T-helper 2 cell treated with Interferon-gamma antibody and Interleukin-4, amounts not matched to agents 5 μg/mL and 100 μg/mL, for 36 hours (primary cell): Measurements from ENCODE around the gene TTLL10.
A peak's percentile ranks its signal among the peaks of the same experiment; 100 is the strongest.

Experiments
- DNase-seq: peaks from one replicate; pipeline ENCODE4 v3.0.0; 2021; ENCODE audit warnings: low spot score
- H3K27ac Mint-ChIP-seq: one replicate; pipeline ENCODE4 v1.8.0; 2021; ENCODE audit warnings: mild to moderate bottlenecking, mixed read lengths
- H3K27me3 Mint-ChIP-seq: one replicate; pipeline ENCODE4 v1.8.0; 2021; ENCODE audit warnings: low read depth, mixed read lengths
- H3K36me3 Mint-ChIP-seq: one replicate; pipeline ENCODE4 v1.8.0; 2021; ENCODE audit warnings: low read depth, mixed read lengths
- H3K4me1 Mint-ChIP-seq: one replicate; pipeline ENCODE4 v1.8.0; 2021; ENCODE audit warnings: low read depth, mixed read lengths
- H3K4me3 Mint-ChIP-seq: one replicate; pipeline ENCODE4 v1.8.0; 2022; ENCODE audit warnings: mild to moderate bottlenecking, moderate library complexity, mixed read lengths
- H3K9me3 Mint-ChIP-seq: one replicate; pipeline ENCODE4 v1.8.0; 2021; ENCODE audit warnings: mixed read lengths

The TTLL10 gene

GRCh38 chr1:1225913-1226312 is 52.2 kb downstream of the TTLL10 start:
- H3K36me3 Mint-ChIP-seq: peaks cover 46% of the 10 kb centered on the region
- no peaks in the 10 kb centered on the region for H3K27me3 Mint-ChIP-seq
- no peak for DNase-seq
- H3K27ac Mint-ChIP-seq: no peak overlapping the region
- H3K4me3 Mint-ChIP-seq: no peak overlapping the region
- H3K4me1 Mint-ChIP-seq: peaks cover 9% of the 10 kb centered on the region
- no peaks in the 10 kb centered on the region for H3K9me3 Mint-ChIP-seq

- H3K4me1 Mint-ChIP-seq: peaks cover 9% of the 10 kb centered on the region
- peaks cover 48% of the 10 kb centered on the region for H3K36me3 Mint-ChIP-seq
- DNase-seq: no peak
- no peak overlapping the region for H3K27ac Mint-ChIP-seq
- H3K4me3 Mint-ChIP-seq: no peak overlapping the region
- H3K27me3 Mint-ChIP-seq: no peaks in the 10 kb centered on the region
- H3K9me3 Mint-ChIP-seq: no peaks in the 10 kb centered on the region
Observed at GRCh38 chr1:1226566-1227362, 53.1 kb downstream of the TTLL10 start.

GRCh38 chr1:1227386-1227785 is 53.7 kb downstream of the TTLL10 start:
- H3K9me3 Mint-ChIP-seq: no peaks in the 10 kb centered on the region
- peaks cover 46% of the 10 kb centered on the region for H3K36me3 Mint-ChIP-seq
- H3K27me3 Mint-ChIP-seq: no peaks in the 10 kb centered on the region
- peaks cover 9% of the 10 kb centered on the region for H3K4me1 Mint-ChIP-seq
- no peak for DNase-seq
- no peak overlapping the region for H3K4me3 Mint-ChIP-seq
- no peak overlapping the region for H3K27ac Mint-ChIP-seq

GRCh38 chr1:1228187-1228586 is 54.5 kb downstream of the TTLL10 start:
- DNase-seq: no peak
- Mint-ChIP-seq H3K4me1 (peaks cover 9% of the 10 kb centered on the region), H3K9me3 (no peaks in the 10 kb centered on the region), H3K27me3 (no peaks in the 10 kb centered on the region), H3K4me3 (no peak overlapping the region), H3K36me3 (peaks cover 38% of the 10 kb centered on the region), H3K27ac (no peak overlapping the region)

- H3K27ac Mint-ChIP-seq: no peak overlapping the region
- no peak overlapping the region for H3K4me3 Mint-ChIP-seq
- no peaks in the 10 kb centered on the region for H3K27me3 Mint-ChIP-seq
- H3K36me3 Mint-ChIP-seq: peaks cover 39% of the 10 kb centered on the region
- H3K9me3 Mint-ChIP-seq: no peaks in the 10 kb centered on the region
- peaks cover 12% of the 10 kb centered on the region for H3K4me1 Mint-ChIP-seq
- no peak for DNase-seq
Observed at GRCh38 chr1:1228596-1229321, 55.1 kb downstream of the TTLL10 start.

GRCh38 chr1:1229770-1230169 is 56.1 kb downstream of the TTLL10 start:
- Mint-ChIP-seq H3K36me3 (peaks cover 42% of the 10 kb centered on the region), H3K9me3 (no peaks in the 10 kb centered on the region), H3K4me3 (peak overlapping the region; percentile 64), H3K27me3 (no peaks in the 10 kb centered on the region), H3K27ac (no peak overlapping the region), H3K4me1 (peaks cover 12% of the 10 kb centered on the region)
- no peak for DNase-seq

- Mint-ChIP-seq H3K27ac (peak overlapping the region; percentile 86), H3K9me3 (no peaks in the 10 kb centered on the region), H3K4me1 (peaks cover 12% of the 10 kb centered on the region), H3K4me3 (peak overlapping the region; percentile 96), H3K27me3 (no peaks in the 10 kb centered on the region), H3K36me3 (peaks cover 36% of the 10 kb centered on the region)
- DNase-seq: no peak
Observed at GRCh38 chr1:1230656-1231399, 57.1 kb downstream of the TTLL10 start.

- H3K27me3 Mint-ChIP-seq: no peaks in the 10 kb centered on the region
Observed at GRCh38 chr1:1231400-1232207, 57.9 kb downstream of the TTLL10 start, which contains the start of gene SDF4. Gene SDF4, minus strand, starts transcription at chr1:1232001. Its CDS starts 3,229 bp downstream, at chr1:1228772.

GRCh38 chr1:1232208-1232795 is 58.6 kb downstream of the TTLL10 start, which contains the start of gene B3GALT6:
Gene B3GALT6, plus strand, starts transcription at chr1:1232237. Its CDS starts 42 bp downstream, at chr1:1232279.
- DNase-seq: no peak
- H3K4me3 Mint-ChIP-seq: peak within 1 kb of the TSS; percentile 96
- H3K27ac Mint-ChIP-seq: peak within 1 kb of the TSS; percentile 86
- peaks cover 31% of the 10 kb centered on the region for H3K36me3 Mint-ChIP-seq
- H3K4me1 Mint-ChIP-seq: peaks cover 12% of the 10 kb centered on the region
- H3K27me3 Mint-ChIP-seq: no peaks in the 10 kb centered on the region
- H3K9me3 Mint-ChIP-seq: no peaks in the 10 kb centered on the region

More at GRCh38 chr1:1231400-1232207, 57.9 kb downstream of the TTLL10 start, which contains the start of gene SDF4:
- no peaks in the 10 kb centered on the region for H3K9me3 Mint-ChIP-seq
- DNase-seq: peak; percentile 98
- peaks cover 12% of the 10 kb centered on the region for H3K4me1 Mint-ChIP-seq
- H3K36me3 Mint-ChIP-seq: peaks cover 31% of the 10 kb centered on the region
- H3K4me3 Mint-ChIP-seq: peak within 1 kb of the TSS; percentile 96
- H3K27ac Mint-ChIP-seq: peak within 1 kb of the TSS; percentile 86

GRCh38 chr1:1232796-1233566 is 59.3 kb downstream of the TTLL10 start:
- peaks cover 31% of the 10 kb centered on the region for H3K36me3 Mint-ChIP-seq
- DNase-seq: no peak
- H3K27me3 Mint-ChIP-seq: no peaks in the 10 kb centered on the region
- peak overlapping the region; percentile 85 for H3K27ac Mint-ChIP-seq
- peaks cover 12% of the 10 kb centered on the region for H3K4me1 Mint-ChIP-seq
- peak overlapping the region; percentile 86 for H3K4me3 Mint-ChIP-seq
- no peaks in the 10 kb centered on the region for H3K9me3 Mint-ChIP-seq

- no peaks in the 10 kb centered on the region for H3K27me3 Mint-ChIP-seq
- peak overlapping the region; percentile 85 for H3K27ac Mint-ChIP-seq
- peaks cover 31% of the 10 kb centered on the region for H3K36me3 Mint-ChIP-seq
- H3K9me3 Mint-ChIP-seq: no peaks in the 10 kb centered on the region
- peak overlapping the region; percentile 86 for H3K4me3 Mint-ChIP-seq
- peaks cover 12% of the 10 kb centered on the region for H3K4me1 Mint-ChIP-seq
- DNase-seq: no peak
Observed at GRCh38 chr1:1233567-1233892, 59.9 kb downstream of the TTLL10 start.

GRCh38 chr1:1234180-1234808 is 60.6 kb downstream of the TTLL10 start:
- Mint-ChIP-seq H3K4me1 (peaks cover 12% of the 10 kb centered on the region), H3K27ac (peak overlapping the region; percentile 15), H3K36me3 (peaks cover 27% of the 10 kb centered on the region), H3K9me3 (no peaks in the 10 kb centered on the region), H3K27me3 (no peaks in the 10 kb centered on the region), H3K4me3 (peak overlapping the region; percentile 86)
- no peak for DNase-seq
